Activated T-cell treated with anti-CD3 and anti-CD28 coated beads for 48 hours (primary cell): ENCODE data around the gene MAP7D2.
A peak's percentile ranks its signal among the peaks of the same experiment; 100 is the strongest.

Experiments used
- DNase-seq: peaks from one replicate; pipeline ENCODE4 v3.0.0-alpha.2; 2020; ENCODE audit warnings: low read depth

The MAP7D2 gene

DNA sequence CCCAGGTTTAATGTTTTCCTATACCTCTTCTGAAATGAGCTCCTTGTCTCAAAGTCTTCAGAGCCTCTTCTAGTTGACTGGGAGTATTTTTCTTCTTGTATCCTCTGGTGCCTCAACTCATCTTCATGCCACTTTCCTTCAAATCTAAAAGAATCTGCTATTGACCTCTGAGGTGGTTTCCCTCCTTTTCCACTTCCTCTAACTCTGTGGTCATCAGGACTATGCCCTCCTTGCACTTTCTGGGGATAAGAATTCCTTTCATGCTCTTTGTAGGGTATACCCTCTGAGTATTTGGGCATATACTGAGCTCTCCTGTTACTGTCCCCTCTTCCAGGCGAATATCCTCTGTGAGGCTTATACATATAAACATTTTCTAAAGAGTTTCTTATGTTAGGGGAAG lies 150.7 kb downstream of the MAP7D2 start:
- DNase-seq: no peak

- DNase-seq: peak; percentile 12
Observed at GRCh38 chrX:19964017-19964710, 152.5 kb downstream of the MAP7D2 start.

DNA sequence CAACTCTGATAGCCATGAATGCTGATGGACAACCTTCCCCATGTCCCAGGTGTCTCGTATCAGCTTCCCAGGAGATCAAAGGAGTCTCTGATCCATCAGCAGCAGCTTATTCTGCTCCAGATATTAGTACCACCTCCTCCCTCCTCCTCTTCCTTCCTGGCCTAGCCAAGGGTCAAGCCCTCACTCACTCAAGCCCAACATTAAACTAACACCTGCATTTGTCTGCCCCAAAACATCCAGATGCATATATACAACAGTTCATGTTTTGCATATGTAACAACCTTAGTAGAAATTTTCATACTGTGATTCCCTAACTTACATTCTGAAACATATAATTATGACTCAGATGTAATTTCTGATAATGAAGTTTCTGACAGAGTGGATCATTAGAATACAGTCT lies 155.8 kb downstream of the MAP7D2 start:
- no peak for DNase-seq

GRCh38 chrX:19958552-19959486 lies 157.9 kb downstream of the MAP7D2 start:
- no peak for DNase-seq

DNA sequence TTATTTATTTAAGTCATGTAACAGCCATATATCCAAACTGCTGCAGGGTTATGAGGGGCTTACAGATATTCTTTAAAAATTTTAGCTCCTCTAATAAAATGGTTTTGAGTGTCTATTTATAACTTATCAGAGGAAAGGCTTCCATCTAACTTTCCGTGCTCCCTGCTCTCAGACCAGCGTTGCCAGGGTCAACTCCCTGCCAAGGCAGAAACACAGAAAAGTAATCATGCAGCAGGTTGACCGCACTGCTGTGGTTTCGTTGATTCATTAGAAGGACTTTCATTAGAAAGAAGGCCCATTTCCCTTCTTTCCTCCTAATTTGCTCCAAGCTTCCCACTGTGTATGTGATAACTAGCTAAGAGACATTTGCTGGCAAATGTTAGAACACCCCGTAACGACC lies 159.8 kb downstream of the MAP7D2 start:
- no peak for DNase-seq
